Neuron (in vitro differentiated cells): Measurements from ENCODE around the gene PPP1R13B.

ENCODE experiments used
- H2AFZ ChIP-seq: one replicate; pipeline ENCODE4 v1.6.1; 2013; ENCODE audit warnings: low read depth, mild to moderate bottlenecking, inconsistent platforms, low read length, moderate library complexity
- H3K27me3 ChIP-seq: one replicate; pipeline ENCODE4 v1.6.1; 2013; ENCODE audit warnings: low read length; ENCODE audit not compliant: insufficient read depth
- H3K36me3 ChIP-seq: one replicate; pipeline ENCODE4 v1.6.1; 2013; ENCODE audit warnings: low read length; ENCODE audit not compliant: insufficient read depth
- H3K4me1 ChIP-seq: one replicate; pipeline ENCODE4 v1.6.1; 2013; ENCODE audit warnings: low read length; ENCODE audit not compliant: insufficient read depth
- H3K4me3 ChIP-seq: 2 replicates; pipeline ENCODE4 v1.5.1; 2013; ENCODE audit warnings: mild to moderate bottlenecking, low read length, moderate library complexity
- H3K9me3 ChIP-seq: one replicate; pipeline ENCODE4 v1.6.1; 2013; ENCODE audit warnings: low read length

PPP1R13B gene

DNA sequence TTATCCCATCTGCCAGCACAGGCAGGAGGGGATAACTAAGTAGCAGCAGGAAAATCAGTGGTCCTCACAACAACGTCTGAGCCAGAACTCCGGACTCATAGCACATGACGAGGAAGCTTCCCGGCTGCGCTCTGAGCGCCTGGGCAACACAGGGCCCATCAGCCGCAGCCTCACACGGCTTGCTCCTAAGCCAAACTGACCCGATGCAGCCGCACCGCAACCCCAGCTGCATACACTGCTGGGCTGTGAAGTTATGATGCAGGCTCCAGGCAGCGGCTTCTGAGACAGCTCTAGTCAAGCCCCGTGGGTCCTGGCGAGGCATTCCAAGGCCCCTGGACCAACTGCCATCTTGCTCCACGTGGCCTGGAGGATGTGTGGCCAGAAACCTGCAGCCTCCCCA lies 103.7 kb downstream of the PPP1R13B start:
- peaks cover 4% of the 10 kb centered on the region for H3K36me3 ChIP-seq
- H3K4me3 ChIP-seq, result no peak overlapping the region
- no peaks in the 10 kb centered on the region for H3K27me3 ChIP-seq
- H3K4me1 ChIP-seq, result no peaks in the 10 kb centered on the region
- H2AFZ ChIP-seq, result no peak overlapping the region
- H3K9me3 ChIP-seq, result no peaks in the 10 kb centered on the region

GRCh38 chr14:103742499-103743255 lies 104.7 kb downstream of the PPP1R13B start:
- Histone ChIP-seq H3K4me3 (no peak overlapping the region), H3K27me3 (no peaks in the 10 kb centered on the region), H3K9me3 (no peaks in the 10 kb centered on the region), H3K36me3 (peaks cover 4% of the 10 kb centered on the region), H3K4me1 (no peaks in the 10 kb centered on the region), H2AFZ (no peak overlapping the region)

- Histone ChIP-seq H3K36me3 (peaks cover 4% of the 10 kb centered on the region), H3K4me3 (no peak overlapping the region), H3K27me3 (no peaks in the 10 kb centered on the region), H3K4me1 (no peaks in the 10 kb centered on the region), H2AFZ (no peak overlapping the region), H3K9me3 (no peaks in the 10 kb centered on the region)
Observed at GRCh38 chr14:103741876-103742275, 105.5 kb downstream of the PPP1R13B start.

GRCh38 chr14:103740991-103741689 lies 106.2 kb downstream of the PPP1R13B start:
- Histone ChIP-seq H3K36me3 (peaks cover 4% of the 10 kb centered on the region), H3K9me3 (no peaks in the 10 kb centered on the region), H2AFZ (no peak overlapping the region), H3K27me3 (no peaks in the 10 kb centered on the region), H3K4me3 (no peak overlapping the region), H3K4me1 (no peaks in the 10 kb centered on the region)

DNA sequence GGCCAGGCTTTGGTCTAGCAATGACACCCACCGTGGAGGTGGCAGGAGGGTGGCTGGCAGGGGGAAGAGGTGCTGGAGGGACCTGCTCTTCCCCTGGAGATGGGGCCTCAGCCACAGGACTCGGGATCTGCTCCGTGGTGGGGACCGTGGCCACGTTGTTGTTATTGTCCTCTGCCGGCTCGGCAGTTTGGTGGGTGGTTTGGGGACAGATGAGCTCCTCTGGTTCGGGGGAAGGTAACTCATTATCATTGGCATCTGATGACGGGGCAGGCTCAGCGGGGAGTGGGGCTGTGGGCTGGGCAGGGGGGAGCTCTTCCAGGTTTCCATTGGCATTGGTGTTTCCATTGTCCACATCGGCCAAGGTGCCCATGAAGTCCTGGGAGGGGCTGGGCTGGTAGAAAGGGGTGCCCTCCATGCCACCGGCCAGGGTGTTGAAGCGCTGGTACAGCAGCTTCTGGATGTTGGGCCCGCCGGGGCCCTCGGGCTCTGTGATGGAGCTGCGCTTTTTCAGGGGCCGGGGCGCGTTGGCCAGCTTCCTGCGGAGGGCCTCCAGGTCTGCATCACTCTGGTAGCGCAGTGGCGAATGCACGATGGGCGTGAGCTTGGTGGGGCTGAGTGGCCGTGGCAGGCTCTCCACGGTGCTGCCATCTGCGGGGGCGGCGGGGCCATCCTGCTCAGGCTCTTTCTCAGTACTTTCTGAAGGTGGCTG lies 107.4 kb downstream of the PPP1R13B start:
- Histone ChIP-seq H2AFZ (no peak overlapping the region), H3K9me3 (no peaks in the 10 kb centered on the region), H3K4me1 (no peaks in the 10 kb centered on the region)

GRCh38 chr14:103739466-103739792 lies 107.9 kb downstream of the PPP1R13B start:
- no peaks in the 10 kb centered on the region for H3K4me1 ChIP-seq
- H3K36me3 ChIP-seq, result peaks cover 4% of the 10 kb centered on the region
- no peak overlapping the region for H2AFZ ChIP-seq
- H3K9me3 ChIP-seq, result no peaks in the 10 kb centered on the region
- H3K4me3 ChIP-seq, result no peak overlapping the region
- H3K27me3 ChIP-seq, result no peaks in the 10 kb centered on the region

More for the DNA sequence above, 107.4 kb downstream of the PPP1R13B start:
- Histone ChIP-seq H3K27me3 (no peaks in the 10 kb centered on the region), H3K4me3 (no peak overlapping the region), H3K36me3 (peaks cover 4% of the 10 kb centered on the region)

DNA sequence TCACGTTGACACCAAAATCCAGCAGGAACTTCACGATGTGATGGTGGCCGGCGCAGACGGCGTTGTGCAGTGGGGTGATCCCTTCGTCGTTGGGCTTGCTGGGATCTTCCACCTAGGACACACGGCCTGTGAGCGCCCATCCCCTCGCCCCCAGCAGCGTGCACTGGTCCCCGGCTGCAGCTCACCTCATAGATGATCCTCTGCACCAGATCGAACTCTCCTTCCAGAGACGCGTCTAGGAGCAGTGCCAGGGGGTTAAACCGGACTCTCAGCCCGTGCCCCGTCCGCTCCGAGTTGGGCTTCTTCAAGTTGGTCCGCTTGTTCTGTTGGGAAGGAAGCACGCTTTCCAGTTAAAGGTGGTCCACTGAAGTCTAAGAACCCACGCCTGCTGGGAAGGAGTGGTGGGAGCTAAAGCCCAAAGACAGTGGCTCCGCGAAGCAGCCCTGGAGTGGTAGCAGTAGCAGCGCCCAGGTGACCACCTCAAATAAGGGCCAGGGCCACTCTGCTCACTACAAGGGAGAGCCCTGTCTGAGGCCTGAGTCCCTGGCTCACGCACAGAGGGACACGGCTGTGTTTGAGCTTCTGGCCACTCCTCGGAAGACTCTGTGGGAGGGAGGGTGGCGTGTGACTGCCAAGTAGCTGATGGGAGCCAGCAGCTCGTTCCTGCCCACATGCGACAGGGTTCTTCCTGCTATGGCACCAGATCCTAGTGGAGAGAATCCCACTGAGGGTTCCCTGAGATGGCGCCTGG lies 108.5 kb downstream of the PPP1R13B start:
- Histone ChIP-seq H3K4me1 (no peaks in the 10 kb centered on the region), H3K36me3 (peaks cover 4% of the 10 kb centered on the region), H3K4me3 (no peak overlapping the region), H2AFZ (no peak overlapping the region), H3K9me3 (no peaks in the 10 kb centered on the region), H3K27me3 (no peaks in the 10 kb centered on the region)

DNA sequence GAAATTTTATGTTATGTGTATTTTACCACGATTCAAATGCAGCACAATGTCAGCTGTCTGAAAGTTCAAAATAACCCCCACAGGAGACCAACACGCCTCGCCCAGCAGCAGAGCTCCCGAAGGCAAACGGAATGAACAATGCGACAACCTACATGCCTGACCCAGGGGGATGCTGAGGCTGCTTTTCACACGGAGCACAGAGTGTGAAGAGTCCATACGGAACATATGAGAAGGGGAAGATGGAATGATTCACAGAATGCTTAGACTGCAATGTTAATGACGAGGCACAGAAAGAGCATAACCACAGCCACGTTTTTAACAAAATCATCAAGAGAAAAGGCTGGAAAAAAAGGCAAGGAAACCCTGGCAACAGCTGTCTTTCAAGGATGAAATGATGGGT lies 109.2 kb downstream of the PPP1R13B start:
- Histone ChIP-seq H3K27me3 (no peaks in the 10 kb centered on the region), H3K4me3 (no peak overlapping the region)

GRCh38 chr14:103737432-103738045 lies 109.8 kb downstream of the PPP1R13B start:
- no peak overlapping the region for H2AFZ ChIP-seq
- H3K4me1 ChIP-seq, result no peaks in the 10 kb centered on the region
- no peak overlapping the region for H3K4me3 ChIP-seq
- no peaks in the 10 kb centered on the region for H3K27me3 ChIP-seq
- H3K36me3 ChIP-seq, result peaks cover 13% of the 10 kb centered on the region
- no peaks in the 10 kb centered on the region for H3K9me3 ChIP-seq

More for the DNA sequence above, 109.2 kb downstream of the PPP1R13B start:
- Histone ChIP-seq H3K4me1 (no peaks in the 10 kb centered on the region), H3K36me3 (peaks cover 7% of the 10 kb centered on the region), H2AFZ (no peak overlapping the region), H3K9me3 (no peaks in the 10 kb centered on the region)

- Histone ChIP-seq H3K9me3 (no peaks in the 10 kb centered on the region), H3K36me3 (peaks cover 13% of the 10 kb centered on the region), H3K27me3 (no peaks in the 10 kb centered on the region), H3K4me3 (no peak overlapping the region), H3K4me1 (no peaks in the 10 kb centered on the region), H2AFZ (no peak overlapping the region)
Observed at GRCh38 chr14:103736546-103737431, 110.6 kb downstream of the PPP1R13B start.

GRCh38 chr14:103735815-103736545 lies 111.4 kb downstream of the PPP1R13B start:
- Histone ChIP-seq H3K4me1 (no peaks in the 10 kb centered on the region), H3K9me3 (no peaks in the 10 kb centered on the region), H3K27me3 (no peaks in the 10 kb centered on the region), H3K4me3 (no peak overlapping the region), H3K36me3 (peaks cover 16% of the 10 kb centered on the region), H2AFZ (no peak overlapping the region)
